Psoas muscle (tissue), 8 donors: Measurements from ENCODE around the gene SCRN2. TPM values are rescaled to one million over a fixed set of nuclear protein-coding genes. Genes with fewer than 3 reads are reported as not detected.
A peak's percentile ranks its signal among the peaks of the same experiment; 100 is the strongest.

Experiments
- ATAC-seq, 4 donors: fragments of 200-7000 bp; cut with Tn5 transposase; one replicate each; pipeline ENCODE4 v1.9.1; 2020; ENCODE audit warnings: moderate library complexity in 3 of 4, mild to moderate bottlenecking in 2 of 4
- DNase-seq, 2 donors: peaks; one replicate each; pipeline ENCODE4 v3.0.0-alpha.2; 2020
- H3K27ac ChIP-seq: fragments of 200-600 bp; one replicate; pipeline ENCODE4 v1.8.0; 2022
- H3K27me3 ChIP-seq, 3 donors: fragments of 200-600 bp in 1 of 3; one replicate each; pipeline versions ENCODE4 v1.6.1 to v1.8.0; 2013 to 2022; ENCODE audit warnings: low read length in 2 of 3, mild to moderate bottlenecking in 2 of 3, moderate library complexity in 1 of 3; ENCODE audit not compliant: insufficient read depth in 3 of 3
- H3K36me3 ChIP-seq, 2 donors: fragments of 200-600 bp in 1 of 2; one replicate each; pipeline versions ENCODE4 v1.6.1 to v1.8.0; 2013 to 2022; ENCODE audit warnings: low read depth in 1 of 2, mild to moderate bottlenecking in 1 of 2, moderate library complexity in 1 of 2; ENCODE audit not compliant: insufficient read depth in 1 of 2
- H3K4me1 ChIP-seq: fragments of 200-600 bp; one replicate; pipeline ENCODE4 v1.8.0; 2022
- H3K4me3 ChIP-seq: fragments of 200-600 bp; one replicate; pipeline ENCODE4 v1.8.0; 2022; ENCODE audit warnings: mild to moderate bottlenecking
- H3K9me3 ChIP-seq: fragments of 200-600 bp; one replicate; pipeline ENCODE4 v1.8.0; 2022
- WGBS, 3 donors: extraction: QIAGEN DNeasy Blood & Tissue Kit; methylation state at CpG; one replicate each; pipeline versions ENCODE4 v1.1.6 to v1.1.7; 2013; 5-methylcytosine and 5-hydroxymethylcytosine counted together
- intact Hi-C, 2 donors: fragments of 100-400 bp; cut with DNase I; formaldehyde crosslinking; loops; one replicate each; pipeline versions ENCODE4 v1.11.0 to v1.14.2; 2022
- polyA plus RNA-seq, 3 donors: library from polyadenylated mRNA; stranded (reverse); fragments of 200-250 nt; gene quantifications; one replicate each; pipeline ENCODE4 v1.2.3, GENCODE V29; 2013
- total RNA-seq, 4 donors: library from RNA; stranded (reverse); fragmentation: NEBNext Ultra II Directional in 2 of 4; extraction: Animal tissue kit (Norgen Biotek cat#: 25700) in 2 of 4; gene quantifications; one replicate each; pipeline versions ENCODE4 v1.2.1 to v1.2.4, GENCODE V29; 2021 to 2023
- TF ChIP-seq, protein P1 (sequence below): fragments of 200-600 bp; IDR thresholded peaks from one replicate; pipeline ENCODE4 v1.8.0; 2022; ENCODE audit warnings: antibody characterized with exemption
- donor health status: healthy with polysubstance abuse.
- donor health status: DM: no; HTN: no; CAD: no; lungs with moderate emphysema.
- donor health status: Bipolar disorder and iron deficiency.
- donor health status: healthy.
- donor health status: DM: yes; HTN: yes; CAD: no.
- donor health status: DM: no; HTN: no; CAD: no.
- donor health status: DM: no; HTN: no; CAD: no.
- donor health status: DM: yes; HTN: yes; CAD: no.

Gene SCRN2
- total and polyA plus RNA-seq, 7 donors, result 10.7 to 33.5 (median 17.3) TPM

DNA sequence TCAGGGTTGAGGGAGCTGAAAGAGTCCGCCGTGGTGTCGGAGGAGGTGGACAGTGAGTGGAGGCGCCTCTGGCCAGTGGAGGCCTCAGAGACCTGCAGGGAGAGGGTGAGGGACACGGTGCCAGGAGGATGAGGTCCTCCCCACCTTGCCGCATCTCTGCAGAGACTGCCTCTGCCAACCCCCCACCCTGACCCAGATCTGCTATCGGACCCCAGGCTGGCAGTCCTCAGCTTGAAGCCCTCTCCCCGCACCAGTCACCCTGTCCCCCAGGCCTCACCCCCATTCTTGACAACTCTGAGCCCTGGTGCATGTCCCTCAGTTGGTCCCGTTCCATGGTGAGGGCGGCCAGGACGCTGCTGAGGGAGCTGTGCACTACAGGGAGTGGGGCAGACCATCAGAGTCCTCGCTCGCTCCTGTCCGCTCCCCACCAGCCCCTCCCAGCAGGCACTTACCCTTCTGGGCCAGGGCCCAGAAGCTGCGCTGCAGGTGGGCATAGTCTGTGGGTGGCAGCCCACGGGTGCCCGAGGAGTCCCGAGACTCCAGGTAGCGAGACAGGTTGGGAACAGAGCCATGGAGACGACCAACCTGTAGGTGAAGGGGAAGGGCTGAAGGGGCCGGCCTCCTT lies 24.9 kb downstream of the SCRN2 start:
- WGBS, 3 donors, result 90 to 93% (median 90%) methylated on average over 20 to 21 of the region's 21 CpGs
- Histone ChIP-seq H3K36me3 (peaks cover 0 to 80% of the 10 kb centered on the region in 2 donors), H3K4me3 (no peak overlapping the region), H3K9me3 (no peaks in the 10 kb centered on the region), H3K27me3 (no peaks in the 10 kb centered on the region), H3K27ac (no peak overlapping the region), H3K4me1 (peaks cover 17% of the 10 kb centered on the region)
- ATAC-seq (no peak), DNase-seq (no peak)
- intact Hi-C loops, result no loop called here
- TF ChIP-seq, protein P1, sequence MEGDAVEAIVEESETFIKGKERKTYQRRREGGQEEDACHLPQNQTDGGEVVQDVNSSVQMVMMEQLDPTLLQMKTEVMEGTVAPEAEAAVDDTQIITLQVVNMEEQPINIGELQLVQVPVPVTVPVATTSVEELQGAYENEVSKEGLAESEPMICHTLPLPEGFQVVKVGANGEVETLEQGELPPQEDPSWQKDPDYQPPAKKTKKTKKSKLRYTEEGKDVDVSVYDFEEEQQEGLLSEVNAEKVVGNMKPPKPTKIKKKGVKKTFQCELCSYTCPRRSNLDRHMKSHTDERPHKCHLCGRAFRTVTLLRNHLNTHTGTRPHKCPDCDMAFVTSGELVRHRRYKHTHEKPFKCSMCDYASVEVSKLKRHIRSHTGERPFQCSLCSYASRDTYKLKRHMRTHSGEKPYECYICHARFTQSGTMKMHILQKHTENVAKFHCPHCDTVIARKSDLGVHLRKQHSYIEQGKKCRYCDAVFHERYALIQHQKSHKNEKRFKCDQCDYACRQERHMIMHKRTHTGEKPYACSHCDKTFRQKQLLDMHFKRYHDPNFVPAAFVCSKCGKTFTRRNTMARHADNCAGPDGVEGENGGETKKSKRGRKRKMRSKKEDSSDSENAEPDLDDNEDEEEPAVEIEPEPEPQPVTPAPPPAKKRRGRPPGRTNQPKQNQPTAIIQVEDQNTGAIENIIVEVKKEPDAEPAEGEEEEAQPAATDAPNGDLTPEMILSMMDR, result no peak

DNA sequence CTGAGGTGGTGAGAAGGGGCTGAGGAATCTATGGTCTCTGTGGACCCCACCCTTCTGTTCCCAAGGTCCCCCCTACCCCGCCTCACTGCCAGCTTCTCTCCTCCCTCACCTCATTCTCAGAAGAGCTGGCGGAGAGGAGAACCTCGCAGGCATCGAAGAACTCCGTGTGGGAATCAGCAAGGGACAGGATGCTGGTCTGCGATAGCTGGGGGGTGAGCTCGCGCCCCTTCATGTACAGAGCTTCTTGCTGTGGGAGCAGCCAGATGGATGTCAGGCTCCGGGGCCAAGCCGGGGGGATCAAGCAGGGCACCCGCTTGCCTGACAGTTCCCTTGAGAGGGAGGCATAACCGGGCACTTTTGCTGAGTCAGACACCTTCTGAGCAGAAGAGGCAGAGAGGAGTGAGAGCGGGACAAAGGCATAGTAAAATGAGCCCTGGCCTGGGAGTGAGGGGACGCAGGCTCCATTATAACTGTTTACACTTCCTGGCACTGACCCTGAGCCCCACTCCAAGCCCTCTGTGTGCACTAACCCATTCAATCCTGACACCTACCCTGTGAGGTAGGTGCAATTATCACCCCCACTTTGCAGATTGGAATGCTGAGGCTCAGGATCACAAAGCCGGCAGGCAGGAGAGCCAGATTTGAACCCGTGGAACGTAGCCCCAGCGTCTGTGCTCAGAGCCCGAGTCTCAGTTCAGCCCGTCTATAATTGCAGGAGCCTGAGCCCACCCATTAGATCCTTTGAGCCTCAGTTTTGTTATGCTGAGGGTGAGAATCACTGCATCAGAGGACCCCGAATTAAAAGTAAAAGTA lies 25.8 kb downstream of the SCRN2 start:
- H3K27ac ChIP-seq, result no peak overlapping the region
- H3K4me1 ChIP-seq, result peaks cover 22% of the 10 kb centered on the region
- DNase-seq (no peak), ATAC-seq (no peak)
- TF ChIP-seq, protein P1, result no peak
- intact Hi-C loops, result no loop called here
- no peak overlapping the region for H3K4me3 ChIP-seq
- peaks cover 0 to 87% of the 10 kb centered on the region in 2 donors for H3K36me3 ChIP-seq
- no peaks in the 10 kb centered on the region for H3K9me3 ChIP-seq
- 89 to 95% (median 89%) methylated on average over 21 of the region's 21 CpGs for WGBS, 3 donors
- no peaks in the 10 kb centered on the region for H3K27me3 ChIP-seq

DNA sequence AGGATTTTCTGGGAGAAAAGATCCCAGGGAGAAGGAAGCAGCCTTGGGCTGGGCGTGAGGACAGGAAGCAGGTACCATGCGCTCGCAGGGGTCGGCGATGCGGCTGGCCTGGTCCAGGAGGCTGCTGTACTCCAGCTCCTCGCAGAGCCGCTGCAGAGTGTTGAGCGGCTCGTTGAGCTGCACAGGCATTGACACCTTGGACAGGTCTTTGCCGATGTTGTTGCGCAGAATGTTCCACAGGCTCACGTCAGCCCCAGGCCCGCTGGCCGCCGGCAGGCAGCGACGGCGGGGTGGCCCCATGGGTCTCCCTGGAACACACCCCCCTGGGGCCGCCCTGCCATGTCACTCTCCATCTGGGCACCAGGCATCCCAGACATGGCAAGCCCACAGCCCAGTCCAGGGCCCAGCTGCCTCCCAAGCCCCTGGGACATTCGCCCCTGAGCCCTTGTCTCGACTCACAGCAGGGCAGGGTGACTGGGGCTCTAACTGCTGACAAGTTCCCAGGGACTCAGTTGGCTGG lies 27.5 kb downstream of the SCRN2 start:
- TF ChIP-seq, protein P1, result no peak
- Histone ChIP-seq H3K9me3 (no peaks in the 10 kb centered on the region), H3K4me3 (no peak overlapping the region), H3K4me1 (peaks cover 21% of the 10 kb centered on the region), H3K27me3 (no peaks in the 10 kb centered on the region), H3K36me3 (peaks cover 0 to 93% of the 10 kb centered on the region in 2 donors), H3K27ac (peak overlapping the region; percentile 4)
- ATAC-seq, result no peak
- intact Hi-C loops, result no loop called here
- no peak for DNase-seq
- WGBS, 3 donors, result 93 to 95% (median 94%) methylated on average over 22 of the region's 22 CpGs

DNA sequence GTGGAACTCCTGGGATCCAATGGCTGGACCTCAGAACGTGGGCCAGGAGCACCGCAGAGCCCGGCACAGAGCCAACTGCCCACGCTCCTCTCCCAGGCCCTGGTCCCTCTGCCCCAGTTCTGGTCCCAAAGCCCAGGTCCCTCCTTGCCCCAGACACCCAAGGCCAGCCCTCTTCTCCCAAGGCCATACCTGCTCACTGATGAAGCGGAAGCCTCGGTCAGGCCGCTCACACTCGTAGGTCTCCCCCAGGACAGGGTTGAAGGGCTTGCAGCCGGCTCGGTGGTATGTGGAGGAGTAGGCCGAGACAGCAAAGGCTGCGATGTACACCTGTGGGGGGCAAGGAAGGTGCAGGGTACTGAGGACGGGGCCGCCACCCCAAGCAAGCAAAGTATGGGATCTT lies 28.0 kb downstream of the SCRN2 start:
- H3K27ac ChIP-seq, result no peak overlapping the region
- H3K4me3 ChIP-seq, result no peak overlapping the region
- TF ChIP-seq, protein P1, result no peak
- ATAC-seq (no peak), DNase-seq (no peak)
- 91 to 95% (median 93%) methylated on average over 14 of the region's 14 CpGs for WGBS, 3 donors
- intact Hi-C loops, result no loop called here
- peaks cover 0 to 93% of the 10 kb centered on the region in 2 donors for H3K36me3 ChIP-seq
- no peaks in the 10 kb centered on the region for H3K9me3 ChIP-seq
- no peaks in the 10 kb centered on the region for H3K27me3 ChIP-seq
- peaks cover 26% of the 10 kb centered on the region for H3K4me1 ChIP-seq
